HepG2 (cell line): ENCODE data around the gene MACROD2.

Experiments
- AHDC1 ChIP-seq: sonication (generic); formaldehyde crosslinking; IDR thresholded peaks from 2 replicates; pipeline ENCODE4 v1.5.1; 2020; ENCODE audit warnings: mild to moderate bottlenecking, missing genetic modification reagents, borderline replicate concordance
- HNF4G ChIP-seq, 2 experiments: sonication (generic) in 1 of 2; formaldehyde crosslinking in 1 of 2; IDR thresholded peaks; 2 replicates each; pipeline versions ENCODE4 v1.4.0 to v1.6.1; 2011 to 2020; ENCODE audit warnings: borderline replicate concordance in 2 of 2, low read depth in 2 of 2, mild to moderate bottlenecking in 2 of 2, low read length in 1 of 2, missing genetic modification reagents in 1 of 2, moderate library complexity in 1 of 2
- ZNF652 ChIP-seq: IDR thresholded peaks from 2 replicates; pipeline ENCODE4 v1.6.1; 2016; ENCODE audit warnings: low read depth, borderline replicate concordance
- TF ChIP-seq, protein P1 (sequence below): sonication (generic); formaldehyde crosslinking; IDR thresholded peaks from 2 replicates; pipeline ENCODE4 v1.5.0; 2020; ENCODE audit warnings: mild to moderate bottlenecking, missing genetic modification reagents, moderate library complexity

DNA sequence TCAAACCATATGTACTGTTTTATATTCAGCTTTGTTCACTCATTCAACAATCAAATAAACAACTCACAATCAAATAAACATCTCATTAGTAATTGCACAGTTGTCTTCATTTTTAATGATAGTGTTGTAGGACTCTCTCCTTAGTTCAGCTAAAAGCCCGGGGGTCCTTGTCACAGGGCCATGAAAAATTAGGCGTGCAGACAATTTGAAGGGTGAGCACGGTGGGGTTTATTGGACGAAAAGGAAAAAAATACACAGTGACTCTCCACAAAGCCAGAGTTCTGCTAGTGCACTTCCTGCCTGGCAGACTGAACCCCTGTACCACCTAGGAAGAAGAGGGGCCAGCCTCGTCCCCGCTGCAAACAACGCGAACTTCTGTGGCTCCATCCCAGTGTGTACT is 599.7 kb downstream of the MACROD2 start:
- TF ChIP-seq, protein P1, sequence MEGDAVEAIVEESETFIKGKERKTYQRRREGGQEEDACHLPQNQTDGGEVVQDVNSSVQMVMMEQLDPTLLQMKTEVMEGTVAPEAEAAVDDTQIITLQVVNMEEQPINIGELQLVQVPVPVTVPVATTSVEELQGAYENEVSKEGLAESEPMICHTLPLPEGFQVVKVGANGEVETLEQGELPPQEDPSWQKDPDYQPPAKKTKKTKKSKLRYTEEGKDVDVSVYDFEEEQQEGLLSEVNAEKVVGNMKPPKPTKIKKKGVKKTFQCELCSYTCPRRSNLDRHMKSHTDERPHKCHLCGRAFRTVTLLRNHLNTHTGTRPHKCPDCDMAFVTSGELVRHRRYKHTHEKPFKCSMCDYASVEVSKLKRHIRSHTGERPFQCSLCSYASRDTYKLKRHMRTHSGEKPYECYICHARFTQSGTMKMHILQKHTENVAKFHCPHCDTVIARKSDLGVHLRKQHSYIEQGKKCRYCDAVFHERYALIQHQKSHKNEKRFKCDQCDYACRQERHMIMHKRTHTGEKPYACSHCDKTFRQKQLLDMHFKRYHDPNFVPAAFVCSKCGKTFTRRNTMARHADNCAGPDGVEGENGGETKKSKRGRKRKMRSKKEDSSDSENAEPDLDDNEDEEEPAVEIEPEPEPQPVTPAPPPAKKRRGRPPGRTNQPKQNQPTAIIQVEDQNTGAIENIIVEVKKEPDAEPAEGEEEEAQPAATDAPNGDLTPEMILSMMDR (CRISPR knock-in tag) = no peak
- TF ChIP-seq HNF4G (IDR thresholded peaks at IDR 0.05; ENCODE audit: borderline replicate concordance, low read depth, low read length) (no peak), HNF4G (CRISPR knock-in tag; IDR thresholded peaks at IDR 0.05; ENCODE audit: borderline replicate concordance, low read depth) (no peak), AHDC1 (CRISPR knock-in tag) (no peak), ZNF652 (CRISPR knock-in tag) (no peak)
